ENCODE data around the gene RNF223. TPM values are rescaled to one million over a fixed set of nuclear protein-coding genes. Genes with fewer than 3 reads are reported as not detected.
"Not testable (repeated sequence)": the region's sequence is repeated elsewhere in the genome, so short reads cannot be mapped to it uniquely, and the experiment has no call there.

RNF223 gene
- total and polyA plus RNA-seq, 12 donors, result not detected

DNA sequence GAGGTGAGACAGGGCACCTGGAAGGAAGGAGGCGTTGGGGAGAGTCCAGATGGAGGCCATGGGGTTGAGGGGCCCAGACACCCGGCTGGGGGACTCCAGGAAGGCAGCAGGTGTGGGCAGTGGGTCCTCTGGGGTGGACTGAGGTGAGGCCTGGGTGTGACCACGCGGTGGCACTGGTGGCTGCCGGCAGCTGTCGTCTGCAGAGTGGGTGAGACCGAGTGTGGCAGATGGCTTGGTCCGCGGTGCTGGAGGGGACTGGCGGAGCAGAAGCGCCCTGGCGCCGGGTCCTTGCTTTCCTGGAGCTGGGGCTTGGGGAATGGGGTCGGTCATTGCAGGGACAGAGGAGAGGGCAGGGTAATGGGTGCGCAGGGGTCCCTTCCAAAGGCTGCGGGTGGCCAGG lies 41.7 kb downstream of the RNF223 start:
- Histone ChIP-seq H3K36me3 (peaks cover 0 to 27% (median 0%) of the 10 kb centered on the region in 9 donors), H3K9me3 (no peaks in the 10 kb centered on the region), H3K4me1 (peaks cover 0 to 40% (median 12%) of the 10 kb centered on the region in 9 donors), H3K27me3 (peaks cover 0 to 58% (median 12%) of the 10 kb centered on the region in 7 donors), H3K27ac (no peak overlapping the region), H3K4me3 (peak overlapping the region in 9 of 10 donors; percentile 35 to 57 (median 49))
- 33 to 44% methylated on average over 16 of the region's 16 CpGs for WGBS, 2 donors
- no peak for TF ChIP-seq CTCF (IDR thresholded peaks at IDR 0.05)
- no peak for DNase-seq
- intact Hi-C loops (cut with DNase I), result loop anchor here in 2 of 10 donors (5.0 to 10.0 kb wide), 2 partner anchors 35 to 262 kb away; no protein-coding TSS in a partner anchor
- ATAC-seq, result peak; percentile 19 to 74 (median 68)

DNA sequence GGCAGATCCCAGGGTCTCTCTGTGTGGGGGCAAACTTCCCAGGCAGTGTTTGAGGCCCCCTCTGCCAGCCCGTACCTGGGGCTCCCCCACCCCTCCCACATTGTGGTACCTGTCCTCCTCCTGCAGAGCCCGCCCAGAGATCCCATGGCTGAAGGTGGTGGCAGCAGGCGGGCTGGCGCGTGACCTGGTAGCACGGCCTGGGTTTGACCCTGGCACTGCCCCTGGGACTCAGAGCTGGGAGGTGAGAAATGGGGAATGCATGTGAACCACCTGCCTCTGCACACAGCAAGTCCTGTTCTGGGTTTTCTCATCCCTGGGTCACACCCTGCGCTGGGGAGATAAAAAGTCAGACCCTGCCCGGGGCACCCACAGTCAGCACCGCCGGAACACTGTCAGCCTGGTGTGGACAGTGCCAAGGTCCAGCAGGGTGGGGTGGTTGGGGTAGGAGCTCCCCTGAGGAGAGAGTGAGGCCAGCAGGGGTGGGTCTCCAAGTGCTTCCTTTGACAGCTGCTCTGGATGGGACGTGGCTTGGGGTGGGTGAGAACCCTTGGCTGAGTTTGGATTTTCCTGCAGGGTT lies 42.4 kb downstream of the RNF223 start:
- Histone ChIP-seq H3K36me3 (peaks cover 0 to 20% (median 0%) of the 10 kb centered on the region in 9 donors), H3K4me3 (no peak overlapping the region), H3K27ac (no peak overlapping the region), H3K27me3 (peaks cover 0 to 52% (median 12%) of the 10 kb centered on the region in 7 donors), H3K9me3 (no peaks in the 10 kb centered on the region), H3K4me1 (peaks cover 0 to 38% (median 12%) of the 10 kb centered on the region in 9 donors)
- DNase-seq (no peak), ATAC-seq (peak in 2 of 8 donors; percentile 2 to 4)
- intact Hi-C loops (cut with DNase I), result loop anchor here in 2 of 10 donors (5.0 to 10.0 kb wide), 2 partner anchors 36 to 263 kb away; no protein-coding TSS in a partner anchor
- WGBS, 2 donors, result 85 to 88% methylated on average over 11 of the region's 11 CpGs
- no peak for TF ChIP-seq CTCF (IDR thresholded peaks at IDR 0.05)

- not testable (repeated sequence) for H3K9me3 ChIP-seq, H3K4me3 ChIP-seq, DNase-seq, H3K27ac ChIP-seq, ATAC-seq
- peaks cover 0 to 46% (median 12%) of the 10 kb centered on the region in 7 donors for H3K27me3 ChIP-seq
- WGBS, 2 donors, result 69 to 72% methylated on average over 7 of the region's 7 CpGs
- intact Hi-C loops (cut with DNase I), result loop anchor here in 2 of 10 donors (5.0 to 10.0 kb wide), 2 partner anchors 36 to 264 kb away; no protein-coding TSS in a partner anchor
- peaks cover 0 to 18% (median 0%) of the 10 kb centered on the region in 9 donors for H3K36me3 ChIP-seq
- H3K4me1 ChIP-seq, result peaks cover 3 to 43% (median 17%) of the 10 kb centered on the region in 9 donors
Measured at GRCh38 chr1:1030867-1031658, 43.0 kb downstream of the RNF223 start.

DNA sequence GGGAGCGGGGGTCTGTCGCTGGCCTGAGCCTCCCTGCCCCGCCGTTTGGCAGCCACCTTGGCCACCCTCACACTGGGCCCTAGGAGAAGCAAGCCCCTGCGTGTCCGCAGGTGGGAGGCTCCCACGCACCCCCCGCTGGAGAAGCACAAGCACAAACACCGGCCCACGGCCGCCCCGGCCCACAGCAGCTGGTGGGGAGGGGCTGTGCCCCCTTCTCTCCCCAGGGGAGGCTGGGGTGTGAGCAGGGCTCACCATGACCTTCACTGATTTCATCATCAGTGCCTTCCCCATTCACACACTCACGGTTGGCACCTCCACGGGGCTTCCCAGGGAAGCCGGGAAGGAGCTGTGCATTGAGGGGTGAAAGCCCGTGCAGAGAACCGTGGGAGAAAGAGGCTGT lies 46.3 kb downstream of the RNF223 start:
- Histone ChIP-seq H3K36me3 (peaks cover 0 to 8% (median 0%) of the 10 kb centered on the region in 9 donors), H3K4me1 (peaks cover 11 to 60% (median 24%) of the 10 kb centered on the region in 9 donors), H3K9me3 (no peaks in the 10 kb centered on the region), H3K27ac (no peak overlapping the region), H3K4me3 (no peak overlapping the region), H3K27me3 (peaks cover 0 to 24% (median 0%) of the 10 kb centered on the region in 7 donors)
- 85 to 89% methylated on average over 17 of the region's 17 CpGs for WGBS, 2 donors
- DNase-seq, result no peak
- no peak for ATAC-seq
- no peak for TF ChIP-seq CTCF (IDR thresholded peaks at IDR 0.05)
- intact Hi-C loops (cut with DNase I), result loop anchor here in 2 of 10 donors (5.0 to 10.0 kb wide), 2 partner anchors 35 to 267 kb away; no protein-coding TSS in a partner anchor

Measured in heart right ventricle (tissue), 16 donors.